Eye (tissue), 1 donor: ENCODE data around the gene KCNIP1.

Experiments used
- DNase-seq: peaks from one replicate; pipeline ENCODE4 v3.0.0-alpha.2; 2015

The KCNIP1 gene

GRCh38 chr5:170509348-170509660, 5.5 kb downstream of the KCNIP1 start:
- DNase-seq, result no peak

DNA sequence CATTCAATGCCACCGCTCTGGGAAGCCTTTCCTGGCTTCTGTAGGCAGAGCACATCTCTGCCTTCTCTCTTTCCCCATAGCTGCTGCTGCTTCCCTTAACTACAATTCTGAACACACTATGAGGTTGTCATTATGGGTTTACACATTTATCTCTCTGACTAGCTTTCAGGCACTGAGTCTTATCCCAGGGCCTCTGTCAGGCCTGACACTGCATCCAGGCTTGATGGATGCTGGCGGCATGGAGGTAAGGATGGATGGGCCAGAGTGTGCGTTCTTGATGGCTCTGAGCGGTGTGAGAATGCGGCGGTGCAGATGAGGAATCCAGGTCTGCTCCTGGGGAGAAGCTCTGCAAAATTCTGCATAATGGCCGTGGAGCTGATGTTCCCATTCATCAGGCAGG, 6.3 kb downstream of the KCNIP1 start:
- no peak for DNase-seq

- no peak for DNase-seq
Observed at GRCh38 chr5:170510559-170510958, 6.7 kb downstream of the KCNIP1 start.

- DNase-seq, result no peak
Observed at GRCh38 chr5:170511551-170512258, 7.9 kb downstream of the KCNIP1 start.

DNA sequence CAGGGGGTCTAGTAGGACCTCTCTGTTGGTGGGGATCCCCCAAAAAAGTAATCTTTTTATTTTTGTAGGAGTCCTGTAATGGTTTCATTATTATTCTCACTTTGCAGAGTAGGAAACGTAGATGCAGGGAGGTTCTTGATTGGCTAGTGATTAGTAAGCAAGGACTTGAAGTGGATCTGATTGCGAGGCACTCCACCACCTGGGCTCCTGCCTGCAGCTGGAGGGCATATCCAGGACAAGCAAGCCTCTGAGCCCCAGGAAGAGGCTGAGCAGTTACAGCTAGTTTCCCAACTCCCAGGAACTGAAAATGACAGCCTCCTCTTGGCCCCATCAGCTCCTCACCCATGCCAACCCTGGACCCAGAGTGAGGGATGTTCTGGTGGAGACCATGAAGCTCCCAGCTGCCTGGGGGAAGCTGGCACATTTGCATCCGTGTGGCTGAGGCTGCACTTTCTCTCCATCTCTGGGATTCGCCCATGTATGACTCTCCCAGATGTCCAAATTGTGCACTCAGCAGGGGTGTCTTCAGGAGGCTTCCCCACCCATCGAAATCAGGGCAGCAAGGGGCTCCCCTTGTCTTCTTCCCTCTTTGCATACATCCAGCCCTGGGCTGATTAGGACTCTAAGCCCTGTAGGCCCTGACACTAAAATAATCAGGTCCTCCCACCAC, 10.2 kb downstream of the KCNIP1 start:
- no peak for DNase-seq

GRCh38 chr5:170517411-170517810, 13.6 kb downstream of the KCNIP1 start:
- DNase-seq, result no peak

GRCh38 chr5:170518277-170518676, 14.5 kb downstream of the KCNIP1 start:
- DNase-seq, result no peak

- DNase-seq, result no peak
Observed at GRCh38 chr5:170519549-170519948, 15.7 kb downstream of the KCNIP1 start.

GRCh38 chr5:170520372-170520771, 16.6 kb downstream of the KCNIP1 start:
- peak; percentile 44 for DNase-seq

DNA sequence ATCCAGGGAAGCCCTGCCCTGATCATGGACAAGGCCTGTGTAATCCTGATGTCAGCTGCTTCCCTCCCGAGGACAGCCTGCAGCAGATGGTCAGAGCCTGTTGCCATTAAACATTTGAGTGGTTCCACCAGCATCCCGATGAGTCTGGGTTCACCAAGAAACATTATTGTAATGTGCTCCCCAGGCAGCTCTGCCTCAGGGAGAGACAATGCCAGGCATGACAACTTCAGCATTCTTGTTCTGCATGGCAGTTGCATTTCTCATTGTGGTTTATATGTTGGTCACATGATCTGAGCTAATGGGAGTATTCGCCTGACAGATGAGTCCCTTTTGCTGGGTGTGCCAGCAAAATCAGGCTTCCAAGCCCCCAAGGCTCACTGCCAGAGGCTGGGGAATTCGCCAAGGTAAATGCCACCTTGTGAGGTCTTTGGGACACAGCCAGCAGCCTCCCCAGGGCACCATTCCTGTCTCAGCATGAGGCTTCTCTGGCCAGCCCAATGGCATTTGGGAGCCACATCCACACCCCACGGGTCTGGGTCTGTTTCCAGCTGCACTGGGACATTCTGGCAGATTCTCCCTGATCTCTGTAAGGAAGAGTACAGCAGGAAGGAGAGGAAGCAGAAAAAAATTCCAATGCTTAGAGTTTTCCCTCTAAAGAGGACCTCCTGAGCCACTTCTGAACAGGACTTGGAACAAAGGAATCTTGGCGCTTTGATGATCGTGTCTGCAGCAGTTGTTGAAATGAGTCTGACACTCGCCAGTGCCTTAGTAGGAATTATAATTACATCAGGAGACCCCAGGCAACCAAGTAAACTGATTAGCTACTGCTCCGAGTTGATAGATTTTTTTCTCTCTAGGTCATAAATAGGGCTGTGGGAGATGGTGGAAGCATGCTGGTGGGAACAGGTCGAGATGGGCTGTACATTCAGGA, 18.7 kb downstream of the KCNIP1 start:
- DNase-seq, result peak; percentile 77

- DNase-seq, result peak; percentile 76
Observed at GRCh38 chr5:170523142-170523551, 19.3 kb downstream of the KCNIP1 start.

DNA sequence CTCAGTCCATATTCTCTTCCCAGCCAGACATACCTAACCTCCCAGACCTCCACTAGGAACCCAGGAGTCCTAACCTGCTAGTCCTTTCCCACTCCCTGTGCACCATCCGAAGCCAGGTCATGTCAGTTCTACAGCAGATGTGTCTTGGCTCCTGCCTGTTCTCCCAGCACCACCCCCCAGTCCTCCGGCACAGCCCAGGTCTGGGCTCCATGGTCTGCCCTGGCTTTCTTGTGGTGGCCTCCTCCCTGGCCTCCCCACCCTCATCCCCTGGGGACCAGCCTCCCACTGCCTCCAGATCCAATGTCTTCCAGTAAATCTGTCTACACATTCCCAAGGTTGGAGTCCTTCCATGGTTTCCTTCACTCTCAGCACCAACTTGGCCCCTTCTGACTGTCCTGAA, 20.0 kb downstream of the KCNIP1 start:
- DNase-seq, result no peak

DNA sequence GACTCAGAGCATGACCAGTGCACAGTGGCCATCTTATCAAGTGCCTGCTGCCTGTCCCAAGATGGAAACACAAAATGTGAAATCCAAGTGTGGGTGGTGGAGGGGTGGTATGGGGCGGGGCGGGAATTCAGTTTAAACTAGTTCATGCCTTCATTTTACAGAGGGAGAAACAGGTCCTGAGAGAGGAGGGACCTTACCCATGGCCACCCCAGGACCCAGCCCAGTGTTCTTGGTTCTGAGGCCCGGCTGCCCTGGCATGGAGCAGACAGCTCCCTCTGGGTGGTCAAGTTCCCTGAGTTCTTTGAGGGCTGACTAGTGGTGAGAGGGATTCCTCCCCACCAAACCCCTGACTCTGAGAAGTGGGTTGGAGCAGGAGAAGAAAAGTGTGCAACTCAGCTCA, 20.8 kb downstream of the KCNIP1 start:
- no peak for DNase-seq

GRCh38 chr5:170525470-170526211, 21.8 kb downstream of the KCNIP1 start:
- DNase-seq, result no peak

- no peak for DNase-seq
Observed at GRCh38 chr5:170527991-170528390, 24.2 kb downstream of the KCNIP1 start.

DNA sequence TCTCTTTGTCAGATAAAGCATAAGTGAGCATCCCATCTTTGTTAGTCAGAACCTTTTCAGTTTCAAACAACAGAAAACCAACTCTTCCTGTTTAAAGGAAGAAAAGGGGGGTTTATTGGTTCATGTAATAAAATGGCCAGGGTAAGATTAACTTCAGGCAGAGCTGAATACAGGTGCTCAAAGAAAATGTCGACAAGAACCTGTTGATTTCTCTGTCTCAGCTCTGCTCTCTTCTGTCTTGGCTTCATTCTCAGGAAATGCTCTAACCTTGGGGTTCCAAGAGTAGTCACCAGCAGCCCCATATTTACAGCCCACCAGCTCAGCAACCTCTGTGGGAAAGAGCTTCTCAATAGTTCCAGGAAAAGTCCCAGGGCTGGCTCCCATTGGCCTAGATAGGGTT, 25.2 kb downstream of the KCNIP1 start:
- DNase-seq, result no peak

- DNase-seq, result no peak
Observed at GRCh38 chr5:170532935-170533334, 29.1 kb downstream of the KCNIP1 start.

DNA sequence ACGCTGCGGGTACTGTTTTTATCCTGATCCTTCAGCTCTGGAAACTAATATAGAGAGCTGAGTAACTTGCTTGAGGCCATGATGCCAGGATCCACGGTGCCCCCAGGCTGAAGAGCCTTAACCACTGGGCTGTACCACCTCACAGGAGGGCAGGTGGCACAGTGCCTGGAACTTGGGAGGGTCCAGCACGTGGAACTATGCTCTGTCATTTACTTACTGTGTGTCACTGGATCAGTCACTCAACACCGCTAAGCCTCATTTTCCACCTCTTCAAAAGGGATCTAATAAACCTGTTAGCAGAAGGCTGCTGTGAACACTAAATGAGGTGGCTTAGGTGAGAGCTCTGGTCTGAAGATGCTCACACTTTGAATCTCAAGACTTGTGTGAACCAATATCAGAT, 29.6 kb downstream of the KCNIP1 start:
- DNase-seq, result no peak

DNA sequence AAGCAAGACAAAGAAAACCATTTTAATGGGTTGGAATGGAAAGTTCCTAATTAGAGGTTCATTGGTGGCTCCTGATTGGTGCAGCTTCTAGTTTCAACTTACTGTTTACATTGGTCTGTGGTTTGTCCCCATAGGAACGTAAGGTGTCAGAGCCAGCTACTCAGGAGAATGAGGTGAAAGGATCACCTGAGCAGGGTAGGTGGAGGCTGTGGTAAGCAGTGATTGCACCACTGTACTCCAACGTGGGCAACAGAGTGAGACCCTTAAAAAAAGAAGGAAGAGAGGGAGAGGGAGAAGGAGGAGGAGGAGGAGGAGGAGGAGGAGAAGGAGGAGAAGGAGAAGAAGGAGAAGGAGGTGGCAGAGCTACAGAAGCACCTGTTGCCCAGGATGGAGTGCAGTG, 30.4 kb downstream of the KCNIP1 start:
- no peak for DNase-seq

DNA sequence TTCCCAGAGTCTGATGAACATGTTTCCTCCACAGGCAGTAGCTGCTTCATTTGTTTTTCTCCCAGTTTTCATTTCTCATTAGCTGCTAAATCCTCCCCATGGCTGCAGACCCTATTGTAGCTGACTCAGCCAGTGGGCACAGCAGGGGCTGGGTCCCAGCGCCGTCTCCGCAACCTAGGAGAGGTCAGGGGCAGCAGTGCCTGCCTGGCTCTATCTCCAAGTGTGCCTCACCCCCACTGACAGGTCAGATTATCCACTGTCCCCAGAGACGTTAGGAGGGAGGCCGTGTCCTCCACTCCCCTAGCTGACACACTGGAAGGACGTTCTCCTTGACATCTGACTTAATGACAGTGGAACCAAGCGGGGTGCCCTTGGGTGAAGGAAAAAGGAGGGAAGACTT, 31.1 kb downstream of the KCNIP1 start:
- DNase-seq, result peak; percentile 48

DNA sequence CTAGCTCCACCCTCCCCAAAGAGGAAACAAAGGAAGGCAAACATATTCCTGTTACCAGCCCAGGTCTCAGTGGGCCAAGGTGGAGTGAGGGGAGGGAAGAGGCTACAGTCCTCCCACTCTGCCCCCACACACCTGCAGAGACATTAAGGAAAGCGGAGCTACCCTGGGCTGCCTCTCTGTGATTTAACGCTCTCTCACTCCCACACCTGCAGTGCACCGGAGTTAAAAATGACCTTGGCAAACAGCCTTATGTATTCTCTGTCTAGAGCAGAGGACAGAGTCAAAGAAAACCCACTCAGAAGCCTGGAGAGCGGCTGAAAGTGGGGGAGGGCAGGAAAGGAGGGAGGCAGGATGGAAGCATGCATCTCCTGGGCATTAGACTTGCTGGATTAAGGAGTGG, 32.7 kb downstream of the KCNIP1 start:
- no peak for DNase-seq

DNA sequence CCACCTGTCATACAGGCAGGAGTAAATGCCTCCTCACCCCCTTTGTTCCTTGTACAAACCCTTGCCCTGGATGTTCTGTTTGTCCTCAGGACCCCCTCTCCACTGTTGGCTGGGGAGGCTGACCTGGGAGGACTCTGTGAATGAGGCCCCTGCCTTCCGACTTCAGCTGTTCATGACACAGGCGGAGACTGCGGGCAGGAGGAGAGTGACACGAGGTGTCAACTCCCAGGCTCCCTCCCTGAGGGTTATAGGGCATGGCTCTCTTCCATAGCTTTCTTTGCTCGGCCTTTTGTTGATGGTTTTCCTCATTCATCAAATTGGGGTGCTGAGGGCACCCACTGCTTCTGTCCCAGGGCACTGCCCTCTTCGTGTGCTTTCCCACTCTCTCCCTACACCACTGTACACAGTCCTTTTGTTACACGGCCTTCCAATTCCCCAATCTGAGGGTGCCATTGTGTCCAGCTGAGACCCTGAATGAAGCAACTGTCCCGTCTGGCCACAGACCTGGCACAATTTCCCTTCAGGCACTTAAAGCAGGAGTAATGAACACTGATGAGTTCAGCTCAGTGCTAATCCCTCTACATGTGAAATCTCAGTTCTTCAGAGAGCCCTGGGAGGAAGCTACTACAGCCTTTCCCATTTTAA, 33.8 kb downstream of the KCNIP1 start:
- no peak for DNase-seq

- no peak for DNase-seq
Observed at GRCh38 chr5:170538096-170538465, 34.3 kb downstream of the KCNIP1 start.
